A549 (cell line): ENCODE measurements around the gene RNU6-7. TPM values are rescaled to one million over a fixed set of nuclear protein-coding genes. Genes with fewer than 3 reads are reported as not detected.

Experiments
- ATAC-seq, 2 experiments: fragments of 200-7000 bp in 1 of 2; fragments of >200 bp in 1 of 2; cut with Nextera tagmentation in 1 of 2; cut with Tn5 transposase in 1 of 2; 3 replicates each; pipeline versions ENCODE4 v1.8.0 to v1.9.1; 2018 to 2020; ENCODE audit warnings: mild to moderate bottlenecking in 1 of 2, moderate library complexity in 1 of 2
- CTCF ChIA-PET: fragments of 300-600 bp; sonication (Branson Sonifier 250); formaldehyde crosslinking; extraction: SDS; loops from one replicate; lab custom pipeline; 2021; ENCODE audit warnings: antibody characterized with exemption, inconsistent platforms; lab: Yijun Ruan, JAX
- POLR2A ChIA-PET: fragments of 350-600 bp; formaldehyde crosslinking; extraction: SDS; loops from one replicate; lab custom pipeline; 2021; ENCODE audit warnings: antibody characterized with exemption, inconsistent platforms; lab: Yijun Ruan, JAX
- DNase-seq, 2 experiments: peaks; one replicate each; pipeline versions ENCODE4 v3.0.0 to v3.0.0-alpha.2; 2011 to 2016; ENCODE audit warnings: low read depth in 1 of 2, low spot score in 1 of 2
- FAIRE-seq: peaks from 2 replicates; lab custom pipeline; 2011; peaks lifted over from hg19 to GRCh38; lab: Jason Lieb, UNC
- H3K27ac ChIP-seq, 2 experiments: fragments of >200 bp; sonication (Bioruptor Twin); formaldehyde crosslinking; 3 replicates each; pipeline ENCODE4 v1.5.1; 2016 to 2017
- H3K4me1 ChIP-seq: fragments of >200 bp; sonication (Bioruptor Twin); formaldehyde crosslinking; 3 replicates; pipeline ENCODE4 v1.6.1; 2016
- H3K4me2 ChIP-seq: fragments of >200 bp; sonication (Bioruptor Twin); formaldehyde crosslinking; 3 replicates; pipeline ENCODE4 v1.6.1; 2016
- H3K4me3 ChIP-seq: fragments of >200 bp; sonication (Bioruptor Twin); formaldehyde crosslinking; 3 replicates; pipeline ENCODE4 v1.5.1; 2016
- H3K9me3 ChIP-seq: fragments of >200 bp; sonication (Bioruptor Twin); formaldehyde crosslinking; 3 replicates; pipeline ENCODE4 v1.6.1; 2016
- CBX2 ChIP-seq: fragments of 200-600 bp; sonication (generic); IDR thresholded peaks from 2 replicates; pipeline ENCODE4 v1.6.1; 2016; ENCODE audit warnings: low read depth, mild to moderate bottlenecking, borderline replicate concordance
- CBX8 ChIP-seq: fragments of 200-600 bp; sonication (generic); IDR thresholded peaks from 2 replicates; pipeline ENCODE4 v1.6.1; 2016
- CEBPB ChIP-seq, 2 experiments: fragments of >200 bp in 1 of 2; sonication (Bioruptor Twin) in 1 of 2; formaldehyde crosslinking in 1 of 2; IDR thresholded peaks; 2 replicates each; pipeline ENCODE4 v1.6.1; 2012 to 2016
- FOSB ChIP-seq: fragments of 250-450 bp; sonication (Bioruptor Pico); IDR thresholded peaks from 2 replicates; pipeline ENCODE4 v1.5.0; 2020; ENCODE audit warnings: mild to moderate bottlenecking, moderate library complexity
- FOXS1 ChIP-seq: fragments of 250-450 bp; sonication (Bioruptor Pico); IDR thresholded peaks from 2 replicates; pipeline ENCODE4 v1.5.0; 2020; ENCODE audit warnings: mild to moderate bottlenecking, moderate library complexity
- HOXB13 ChIP-seq: fragments of 250-450 bp; sonication (Bioruptor Pico); IDR thresholded peaks from 2 replicates; pipeline ENCODE4 v1.5.0; 2020; ENCODE audit warnings: low read depth, mild to moderate bottlenecking, moderate library complexity
- KDM1A ChIP-seq: fragments of 200-600 bp; sonication (generic); IDR thresholded peaks from 2 replicates; pipeline ENCODE4 v1.6.1; 2016; ENCODE audit warnings: low read depth, mild to moderate bottlenecking
- KDM5A ChIP-seq: fragments of 200-600 bp; sonication (generic); IDR thresholded peaks from 2 replicates; pipeline ENCODE4 v1.6.1; 2016; ENCODE audit warnings: antibody characterized with exemption, mild to moderate bottlenecking
- NPAS2 ChIP-seq: fragments of 250-450 bp; sonication (Bioruptor Pico); IDR thresholded peaks from 2 replicates; pipeline ENCODE4 v1.8.0; 2022; ENCODE audit warnings: mild to moderate bottlenecking, moderate library complexity, borderline replicate concordance
- NR3C1 ChIP-seq: fragments of >200 bp; sonication (Bioruptor Twin); formaldehyde crosslinking; IDR thresholded peaks from 3 replicates; pipeline ENCODE4 v1.6.1; 2017
- POLR2A ChIP-seq: IDR thresholded peaks from 2 replicates; pipeline ENCODE4 v1.6.1; 2012; ENCODE audit warnings: mild to moderate bottlenecking, low read length
- POLR2AphosphoS2 ChIP-seq: conservative IDR thresholded peaks from 2 replicates; pipeline ENCODE4 v1.6.1; 2012; ENCODE audit warnings: low read length, improper control_type of control experiment, inconsistent platforms
- RARB ChIP-seq: fragments of 250-450 bp; sonication (Bioruptor Pico); IDR thresholded peaks from 2 replicates; pipeline ENCODE4 v1.8.0; 2021; ENCODE audit warnings: mild to moderate bottlenecking, moderate library complexity
- RFX5 ChIP-seq: fragments of 450-650 bp; IDR thresholded peaks from 2 replicates; pipeline ENCODE4 v1.7.1; 2014; ENCODE audit warnings: antibody characterized with exemption, mild to moderate bottlenecking, moderate library complexity
- SMC3 ChIP-seq: fragments of >200 bp; sonication (Bioruptor Twin); formaldehyde crosslinking; IDR thresholded peaks from 3 replicates; pipeline ENCODE4 v1.6.1; 2018; ENCODE audit warnings: inconsistent platforms
- TFCP2L1 ChIP-seq: fragments of 250-450 bp; sonication (Bioruptor Pico); IDR thresholded peaks from 2 replicates; pipeline ENCODE4 v1.5.0; 2021; ENCODE audit warnings: mild to moderate bottlenecking
- WGBS: methylation state at CpG from one replicate; pipeline ENCODE4 v1.1.6; 2017; ENCODE audit errors: missing lambda C conversion rate; 5-methylcytosine and 5-hydroxymethylcytosine counted together
- polyA plus RNA-seq, 4 experiments: library from polyadenylated mRNA; depleted of rRNA in 3 of 4; stranded (reverse); fragments of >200 nt; fragmentation: RNase III in 1 of 4; extraction: RNeasy Plus Mini Kit Qiagen cat#74134 plus additional on column Dnase treatment in 1 of 4; gene quantifications; 2 replicates in 3 of 4; 3 replicates in 1 of 4; pipeline ENCODE4 v1.2.3, GENCODE V29; 2011 to 2017
- TF ChIP-seq, protein P1 (sequence below): fragments of 200-600 bp; sonication (generic); IDR thresholded peaks from 2 replicates; pipeline ENCODE4 v1.6.1; 2016; ENCODE audit warnings: antibody characterized with exemption, mild to moderate bottlenecking, moderate library complexity
- TF ChIP-seq, protein P2 (sequence below): fragments of 250-450 bp; sonication (Bioruptor Pico); IDR thresholded peaks from 2 replicates; pipeline ENCODE4 v1.5.0; 2020; ENCODE audit warnings: low read depth, mild to moderate bottlenecking, moderate library complexity
- TF ChIP-seq, protein P3 (sequence below): fragments of >200 bp; sonication (Bioruptor Twin); formaldehyde crosslinking; IDR thresholded peaks from 3 replicates; pipeline ENCODE4 v1.5.1; 2016

RNU6-7 gene
- polyA plus RNA-seq, 2 of the 4 experiments (the other 2 are of a cell fraction), result not detected

DNA sequence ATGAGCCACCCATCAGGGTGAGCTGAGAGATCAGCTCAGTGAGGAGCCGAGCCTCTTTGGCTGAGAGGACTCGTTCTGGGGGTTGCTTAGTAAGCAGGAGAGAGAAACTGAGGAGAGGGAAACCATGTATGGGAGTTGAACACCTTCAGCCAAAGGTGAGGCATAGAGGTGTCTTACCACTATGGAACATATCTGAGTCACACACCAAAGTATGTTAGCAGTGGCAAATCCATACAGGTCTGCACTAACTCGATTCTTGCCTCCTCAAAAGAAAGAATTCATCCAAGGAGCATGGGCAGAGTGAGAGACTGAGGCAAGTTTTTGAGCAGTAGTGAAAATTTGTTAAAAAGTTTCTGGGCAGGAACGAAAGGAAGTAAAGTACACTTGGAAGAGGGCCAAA is 47.9 kb downstream of the RNU6-7 start:
- POLR2A ChIA-PET, result interaction anchor here (1.4 kb wide), 1 partner anchor 173 kb away, joined by 4 read pairs; the partner anchor contains the start of gene ARHGAP5
- 68% methylated on average over 4 of the region's 4 CpGs for WGBS
- H3K9me3 ChIP-seq, result no peaks in the 10 kb centered on the region

DNA sequence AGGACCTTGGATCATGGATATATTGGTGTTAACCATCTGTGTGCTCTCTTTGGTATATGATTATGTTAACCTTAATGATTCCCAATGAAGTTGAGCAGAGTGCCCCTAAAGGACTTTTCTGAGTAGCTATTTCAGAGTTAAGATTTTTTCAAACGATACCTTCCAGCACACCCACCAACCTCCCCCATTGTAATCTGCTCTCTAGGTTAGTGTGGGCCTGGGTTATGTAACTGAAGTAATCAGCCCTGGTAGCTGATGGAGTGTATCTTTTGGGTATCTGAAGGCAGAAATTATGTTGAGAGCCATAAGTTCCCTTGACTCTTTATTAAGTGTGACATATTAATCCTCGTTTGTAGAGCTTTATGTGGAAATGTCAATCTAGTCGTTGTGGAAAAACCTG is 48.8 kb downstream of the RNU6-7 start:
- ChIA-PET CTCF (interaction anchor here (0.6 to 7.2 kb wide), 13 partner anchors 9 to 1632 kb away, joined by 3 to 67 read pairs (median 5); no protein-coding TSS in a partner anchor), POLR2A (interaction anchor here (1.4 kb wide), 1 partner anchor 174 kb away, joined by 4 read pairs; the partner anchor contains the start of gene ARHGAP5)
- peaks cover 11% of the 10 kb centered on the region; the same call in 2 of the 3 replicates for H3K4me1 ChIP-seq
- no peak overlapping the region for H3K4me3 ChIP-seq
- no peak overlapping the region for H3K27ac ChIP-seq
- 70% methylated on average over 3 of the region's 3 CpGs for WGBS
- no peak for DNase-seq
- no peaks in the 10 kb centered on the region for H3K9me3 ChIP-seq
- no peak overlapping the region for H3K4me2 ChIP-seq
- no peak for FAIRE-seq
- TF ChIP-seq CBX8 (no peak), SMC3 (no peak), NPAS2 (CRISPR knock-in tag) (no peak), CEBPB (IDR thresholded peaks at IDR 0.05) (no peak), KDM1A (no peak), FOSB (CRISPR knock-in tag) (no peak), POLR2A (no peak), NR3C1 (no peak), TFCP2L1 (CRISPR knock-in tag) (no peak)
- TF ChIP-seq, protein P1, sequence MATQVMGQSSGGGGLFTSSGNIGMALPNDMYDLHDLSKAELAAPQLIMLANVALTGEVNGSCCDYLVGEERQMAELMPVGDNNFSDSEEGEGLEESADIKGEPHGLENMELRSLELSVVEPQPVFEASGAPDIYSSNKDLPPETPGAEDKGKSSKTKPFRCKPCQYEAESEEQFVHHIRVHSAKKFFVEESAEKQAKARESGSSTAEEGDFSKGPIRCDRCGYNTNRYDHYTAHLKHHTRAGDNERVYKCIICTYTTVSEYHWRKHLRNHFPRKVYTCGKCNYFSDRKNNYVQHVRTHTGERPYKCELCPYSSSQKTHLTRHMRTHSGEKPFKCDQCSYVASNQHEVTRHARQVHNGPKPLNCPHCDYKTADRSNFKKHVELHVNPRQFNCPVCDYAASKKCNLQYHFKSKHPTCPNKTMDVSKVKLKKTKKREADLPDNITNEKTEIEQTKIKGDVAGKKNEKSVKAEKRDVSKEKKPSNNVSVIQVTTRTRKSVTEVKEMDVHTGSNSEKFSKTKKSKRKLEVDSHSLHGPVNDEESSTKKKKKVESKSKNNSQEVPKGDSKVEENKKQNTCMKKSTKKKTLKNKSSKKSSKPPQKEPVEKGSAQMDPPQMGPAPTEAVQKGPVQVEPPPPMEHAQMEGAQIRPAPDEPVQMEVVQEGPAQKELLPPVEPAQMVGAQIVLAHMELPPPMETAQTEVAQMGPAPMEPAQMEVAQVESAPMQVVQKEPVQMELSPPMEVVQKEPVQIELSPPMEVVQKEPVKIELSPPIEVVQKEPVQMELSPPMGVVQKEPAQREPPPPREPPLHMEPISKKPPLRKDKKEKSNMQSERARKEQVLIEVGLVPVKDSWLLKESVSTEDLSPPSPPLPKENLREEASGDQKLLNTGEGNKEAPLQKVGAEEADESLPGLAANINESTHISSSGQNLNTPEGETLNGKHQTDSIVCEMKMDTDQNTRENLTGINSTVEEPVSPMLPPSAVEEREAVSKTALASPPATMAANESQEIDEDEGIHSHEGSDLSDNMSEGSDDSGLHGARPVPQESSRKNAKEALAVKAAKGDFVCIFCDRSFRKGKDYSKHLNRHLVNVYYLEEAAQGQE, result no peak
- TF ChIP-seq, protein P2, sequence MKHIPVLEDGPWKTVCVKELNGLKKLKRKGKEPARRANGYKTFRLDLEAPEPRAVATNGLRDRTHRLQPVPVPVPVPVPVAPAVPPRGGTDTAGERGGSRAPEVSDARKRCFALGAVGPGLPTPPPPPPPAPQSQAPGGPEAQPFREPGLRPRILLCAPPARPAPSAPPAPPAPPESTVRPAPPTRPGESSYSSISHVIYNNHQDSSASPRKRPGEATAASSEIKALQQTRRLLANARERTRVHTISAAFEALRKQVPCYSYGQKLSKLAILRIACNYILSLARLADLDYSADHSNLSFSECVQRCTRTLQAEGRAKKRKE (CRISPR knock-in tag), result no peak
- TF ChIP-seq, protein P3, sequence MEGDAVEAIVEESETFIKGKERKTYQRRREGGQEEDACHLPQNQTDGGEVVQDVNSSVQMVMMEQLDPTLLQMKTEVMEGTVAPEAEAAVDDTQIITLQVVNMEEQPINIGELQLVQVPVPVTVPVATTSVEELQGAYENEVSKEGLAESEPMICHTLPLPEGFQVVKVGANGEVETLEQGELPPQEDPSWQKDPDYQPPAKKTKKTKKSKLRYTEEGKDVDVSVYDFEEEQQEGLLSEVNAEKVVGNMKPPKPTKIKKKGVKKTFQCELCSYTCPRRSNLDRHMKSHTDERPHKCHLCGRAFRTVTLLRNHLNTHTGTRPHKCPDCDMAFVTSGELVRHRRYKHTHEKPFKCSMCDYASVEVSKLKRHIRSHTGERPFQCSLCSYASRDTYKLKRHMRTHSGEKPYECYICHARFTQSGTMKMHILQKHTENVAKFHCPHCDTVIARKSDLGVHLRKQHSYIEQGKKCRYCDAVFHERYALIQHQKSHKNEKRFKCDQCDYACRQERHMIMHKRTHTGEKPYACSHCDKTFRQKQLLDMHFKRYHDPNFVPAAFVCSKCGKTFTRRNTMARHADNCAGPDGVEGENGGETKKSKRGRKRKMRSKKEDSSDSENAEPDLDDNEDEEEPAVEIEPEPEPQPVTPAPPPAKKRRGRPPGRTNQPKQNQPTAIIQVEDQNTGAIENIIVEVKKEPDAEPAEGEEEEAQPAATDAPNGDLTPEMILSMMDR, result no peak
- ATAC-seq, result no peak

More for the DNA sequence above, 47.9 kb downstream of the RNU6-7 start:
- Histone ChIP-seq H3K4me3 (no peak overlapping the region), H3K27ac (no peak overlapping the region), H3K4me1 (peaks cover 4% of the 10 kb centered on the region; the same call in 1 of the 3 replicates), H3K4me2 (no peak overlapping the region)
- DNase-seq (no peak), FAIRE-seq (no peak), ATAC-seq (no peak)
- TF ChIP-seq RARB (CRISPR knock-in tag) (no peak), KDM5A (no peak), CBX2 (no peak), RFX5 (no peak), HOXB13 (CRISPR knock-in tag) (no peak), FOXS1 (no peak), FOSB (CRISPR knock-in tag) (no peak), POLR2AphosphoS2 (no peak)
- TF ChIP-seq, protein P1, result no peak
- CTCF ChIA-PET, result interaction anchor here (1.0 to 7.2 kb wide), 5 partner anchors 178 to 323 kb away, joined by 3 to 67 read pairs (median 7); no protein-coding TSS in a partner anchor
